HepG2 (cell line): ENCODE data around the gene INTS1. TPM values are rescaled to one million over a fixed set of nuclear protein-coding genes. Genes with fewer than 3 reads are reported as not detected.

Experiments used
- ATAC-seq: fragments of 200-7000 bp; cut with Tn5 transposase; 3 replicates; pipeline ENCODE4 v1.9.1; 2020; ENCODE audit warnings: mild to moderate bottlenecking, moderate library complexity
- BruUV-seq: library from RNA; stranded (reverse); fragments of 400-500 nt; replicated peaks from 2 replicates; lab custom pipeline; 2021; lab: Mats Ljungman, UMichigan
- CTCF ChIA-PET: fragments of 300-600 bp; formaldehyde crosslinking; extraction: SDS; loops from one replicate; lab custom pipeline; 2021; ENCODE audit warnings: low total read pairs, inconsistent platforms, low intra/inter-chr PET ratio; lab: Yijun Ruan, JAX
- POLR2A ChIA-PET: fragments of 350-600 bp; sonication (Branson Sonifier 250); formaldehyde crosslinking; loops from one replicate; lab custom pipeline; 2020; ENCODE audit warnings: antibody characterized with exemption, inconsistent platforms; lab: Yijun Ruan, JAX
- DNase-seq: peaks from one replicate; pipeline ENCODE4 v3.0.0-alpha.2; 2015; ENCODE audit warnings: low spot score
- FAIRE-seq: peaks from 3 replicates; lab custom pipeline; 2011; peaks lifted over from hg19 to GRCh38; lab: Jason Lieb, UNC
- H2AFZ ChIP-seq: one replicate; pipeline ENCODE4 v1.6.1; 2011; ENCODE audit warnings: low read length, inconsistent platforms
- H3K27ac ChIP-seq: fragments of 300-600 bp; 3 replicates; pipeline ENCODE4 v1.8.0; 2011; ENCODE audit warnings: mixed run types, mild to moderate bottlenecking, mixed read lengths, low read length, inconsistent platforms; ENCODE audit not compliant: insufficient read depth; ENCODE audit errors: extremely low read length
- H3K27me3 ChIP-seq, 2 experiments: fragments of 200-600 bp in 1 of 2; 2 replicates in 1 of 2; 3 replicates in 1 of 2; pipeline versions ENCODE4 v1.6.0 to v1.8.0; 2011; ENCODE audit warnings: low read length in 2 of 2, mild to moderate bottlenecking in 2 of 2, moderate library complexity in 2 of 2, inconsistent platforms in 1 of 2; ENCODE audit not compliant: insufficient read depth in 2 of 2, control insufficient read depth in 1 of 2
- H3K36me3 ChIP-seq, 2 experiments: fragments of 200-600 bp in 1 of 2; replicated peaks in 1 of 2; 2 replicates in 1 of 2; 3 replicates in 1 of 2; pipeline versions ENCODE4 v1.5.1 to v1.8.0; 2011; ENCODE audit warnings: low read length in 2 of 2, inconsistent platforms in 1 of 2; ENCODE audit not compliant: insufficient read depth in 2 of 2, control insufficient read depth in 1 of 2
- H3K4me1 ChIP-seq: 2 replicates; pipeline ENCODE4 v1.5.1; 2012; ENCODE audit warnings: low read length, inconsistent platforms; ENCODE audit not compliant: insufficient read depth
- H3K4me2 ChIP-seq: 2 replicates; pipeline ENCODE4 v1.6.0; 2011; ENCODE audit warnings: low read depth, low read length, inconsistent platforms
- H3K4me3 ChIP-seq, 3 experiments: fragments of 200-600 bp in 1 of 3; sonication (generic), shearing (Covaris generic) in 1 of 3; replicated peaks in 1 of 3; 2 replicates each; pipeline ENCODE4 v1.5.1; 2011 to 2016; ENCODE audit warnings: low read length in 3 of 3, inconsistent platforms in 2 of 3, low read depth in 2 of 3, mild to moderate bottlenecking in 2 of 3, control low read depth in 1 of 3, mixed read lengths in 1 of 3; ENCODE audit not compliant: insufficient read depth in 1 of 3
- H3K79me2 ChIP-seq: one replicate; pipeline ENCODE4 v1.6.1; 2011; ENCODE audit warnings: low read length, inconsistent platforms; ENCODE audit not compliant: insufficient read depth
- H3K9ac ChIP-seq: 2 replicates; pipeline ENCODE4 v1.6.0; 2011; ENCODE audit warnings: mild to moderate bottlenecking, low read depth, low read length, inconsistent platforms; ENCODE audit not compliant: insufficient read depth
- H3K9me3 ChIP-seq: 2 replicates; pipeline ENCODE4 v1.5.1; 2012; ENCODE audit warnings: mild to moderate bottlenecking, low read length
- H4K20me1 ChIP-seq: 2 replicates; pipeline ENCODE4 v1.6.0; 2011; ENCODE audit warnings: inconsistent platforms, mild to moderate bottlenecking, low read length, moderate library complexity; ENCODE audit not compliant: insufficient read depth
- NKX3-1 ChIP-seq: sonication (generic); formaldehyde crosslinking; IDR thresholded peaks from 2 replicates; pipeline ENCODE4 v1.5.0; 2020; ENCODE audit warnings: missing genetic modification reagents
- RAD21 ChIP-seq: fragments of 450-650 bp; formaldehyde crosslinking; IDR thresholded peaks from 2 replicates; pipeline ENCODE4 v1.5.0; 2020; ENCODE audit warnings: mild to moderate bottlenecking
- RELA ChIP-seq: sonication (generic); formaldehyde crosslinking; IDR thresholded peaks from 2 replicates; pipeline ENCODE4 v1.4.0; 2020; ENCODE audit warnings: missing genetic modification reagents
- SMAD3 ChIP-seq: sonication (generic); formaldehyde crosslinking; IDR thresholded peaks from 2 replicates; pipeline ENCODE4 v1.4.0; 2020; ENCODE audit warnings: missing genetic modification reagents
- SRSF4 ChIP-seq: fragments of 200-400 bp; formaldehyde crosslinking; IDR thresholded peaks from one replicate; pipeline ENCODE4 v1.6.1; 2018; ENCODE audit warnings: mild to moderate bottlenecking, low read depth, low read length, moderate library complexity; ENCODE audit not compliant: poor library complexity, severe bottlenecking
- ZBTB38 ChIP-seq: sonication (generic); formaldehyde crosslinking; IDR thresholded peaks from 2 replicates; pipeline ENCODE4 v1.5.1; 2020; ENCODE audit warnings: mild to moderate bottlenecking, missing genetic modification reagents
- ZNF263 ChIP-seq: sonication (generic); formaldehyde crosslinking; IDR thresholded peaks from 2 replicates; pipeline ENCODE4 v1.4.0; 2020; ENCODE audit warnings: missing genetic modification reagents
- ZNF512 ChIP-seq: sonication (generic); formaldehyde crosslinking; IDR thresholded peaks from 2 replicates; pipeline ENCODE4 v1.4.0; 2020; ENCODE audit warnings: mild to moderate bottlenecking, missing genetic modification reagents
- ZNF780A ChIP-seq: sonication (generic); formaldehyde crosslinking; IDR thresholded peaks from 2 replicates; pipeline ENCODE4 v1.8.0; 2022; ENCODE audit warnings: mild to moderate bottlenecking, missing genetic modification reagents, moderate library complexity
- ZSCAN31 ChIP-seq: sonication (generic); formaldehyde crosslinking; IDR thresholded peaks from 2 replicates; pipeline ENCODE4 v1.5.0; 2020; ENCODE audit warnings: low read depth, mild to moderate bottlenecking, missing genetic modification reagents
- WGBS: methylation state at CpG from one replicate; pipeline ENCODE4 v1.1.6; 2017; ENCODE audit warnings: low lambda C conversion rate; 5-methylcytosine and 5-hydroxymethylcytosine counted together
- in situ Hi-C: cut with HindIII; loops from 2 replicates; pipeline ENCODE4 v1.10.0; 2017; ENCODE audit warnings: low pct_unique_long_range_greater_than_20kb; ENCODE audit not compliant: extremely low pct_ligation_motif_present
- intact Hi-C: fragments of 100-400 bp; cut with micrococcal nuclease; formaldehyde crosslinking; loops from one replicate; pipeline ENCODE4 v1.10.0; 2022; ENCODE audit not compliant: unreplicated experiment
- polyA plus RNA-seq, 8 experiments: library from polyadenylated mRNA; depleted of rRNA in 3 of 8; stranded (reverse) in 7 of 8; unstranded in 1 of 8; fragments of >200 nt; fragmentation: Illumina TruSeq in 4 of 8; extraction: Trizol in 4 of 8; gene quantifications; 2 replicates each; pipeline versions ENCODE4 v1.2.1 to v1.2.3, GENCODE V29; 2011 to 2016; ENCODE audit warnings: low read depth in 4 of 8, missing spikeins in 1 of 8, mixed read lengths in 1 of 8; ENCODE audit not compliant: insufficient read depth in 1 of 8
- total RNA-seq, 5 experiments: library from RNA; depleted of rRNA; stranded (reverse); fragments of >200 nt; fragmentation: Illumina TruSeq; extraction: Trizol; gene quantifications; 2 replicates each; pipeline ENCODE4 v1.2.3, GENCODE V29; 2016; ENCODE audit warnings: low read depth in 1 of 5
- TF ChIP-seq, protein P1 (sequence below): IDR thresholded peaks from 2 replicates; pipeline ENCODE4 v1.6.1; 2016; ENCODE audit warnings: missing compliant biosample characterization, missing genetic modification reagents, borderline replicate concordance
- TF ChIP-seq, protein P2 (sequence below): sonication (generic); formaldehyde crosslinking; IDR thresholded peaks from 2 replicates; pipeline ENCODE4 v1.4.0; 2020; ENCODE audit warnings: missing genetic modification reagents
- TF ChIP-seq, protein P3 (sequence below): sonication (generic); formaldehyde crosslinking; IDR thresholded peaks from 2 replicates; pipeline ENCODE4 v1.5.1; 2020; ENCODE audit warnings: mild to moderate bottlenecking, missing genetic modification reagents, moderate library complexity

The INTS1 gene
- total and polyA plus RNA-seq, 2 of the 13 experiments (the other 11 are each of a cell fraction or from before 2014, with no cell fraction given) = 13.7 to 29.0 TPM

- no peaks in the 10 kb centered on the region for H4K20me1 ChIP-seq
- peaks cover 26% of the 10 kb centered on the region for H3K79me2 ChIP-seq
- BruUV-seq = no TSS peak
- H3K27me3 ChIP-seq = peaks cover 0 to 2% of the 10 kb centered on the region in 2 experiments; a peak in 1 of 5 replicates
- CTCF ChIA-PET = interaction anchor here (0.9 to 1.5 kb wide), 2 partner anchors 24 to 50 kb away, joined by 3 to 10 read pairs; partner anchors contain the start of genes MAFK and TMEM184A
- in situ Hi-C loops = no loop called here
- peaks cover 7 to 20% of the 10 kb centered on the region in 2 experiments; a peak in 4 of 5 replicates for H3K36me3 ChIP-seq
- peak overlapping the region; percentile 29; the same call in 1 of the 2 replicates for H3K9ac ChIP-seq
- H3K4me1 ChIP-seq = peaks cover 45% of the 10 kb centered on the region
- H3K9me3 ChIP-seq = no peaks in the 10 kb centered on the region
- peak overlapping the region; percentile 51; the same call in 1 of the 2 replicates for H3K4me2 ChIP-seq
- peak overlapping the region; percentile 26 for H3K27ac ChIP-seq
- intact Hi-C loops = loop anchor here (2.0 to 5.0 kb wide), 3 partner anchors 15 to 476 kb away; no protein-coding TSS in a partner anchor
- FAIRE-seq (no peak), ATAC-seq (no peak; the same call in 2 of the 3 replicates), DNase-seq (no peak)
- POLR2A ChIA-PET = interaction anchor here (0.7 to 4.4 kb wide), 5 partner anchors 8 to 50 kb away, joined by 3 to 30 read pairs (median 10); partner anchors contain the start of gene TMEM184A
- H2AFZ ChIP-seq = no peak overlapping the region
- H3K4me3 ChIP-seq = peak overlapping the region in 1 of 3 experiments; percentile 10; a peak in 1 of 6 replicates
- WGBS = 53% methylated on average over 22 of the region's 35 CpGs
- TF ChIP-seq RAD21 (no peak), ZBTB38 (CRISPR knock-in tag) (peak; percentile 67), ZSCAN31 (CRISPR knock-in tag) (no peak), ZNF512 (CRISPR knock-in tag) (0 out of 2 replicates have a peak, but pooled peaks have one; percentile 49), SRSF4 (no peak), ZNF263 (CRISPR knock-in tag) (peak; percentile 79), ZNF780A (CRISPR knock-in tag) (no peak), NKX3-1 (CRISPR knock-in tag) (no peak), RELA (no peak), SMAD3 (no peak)
- TF ChIP-seq, protein P1, sequence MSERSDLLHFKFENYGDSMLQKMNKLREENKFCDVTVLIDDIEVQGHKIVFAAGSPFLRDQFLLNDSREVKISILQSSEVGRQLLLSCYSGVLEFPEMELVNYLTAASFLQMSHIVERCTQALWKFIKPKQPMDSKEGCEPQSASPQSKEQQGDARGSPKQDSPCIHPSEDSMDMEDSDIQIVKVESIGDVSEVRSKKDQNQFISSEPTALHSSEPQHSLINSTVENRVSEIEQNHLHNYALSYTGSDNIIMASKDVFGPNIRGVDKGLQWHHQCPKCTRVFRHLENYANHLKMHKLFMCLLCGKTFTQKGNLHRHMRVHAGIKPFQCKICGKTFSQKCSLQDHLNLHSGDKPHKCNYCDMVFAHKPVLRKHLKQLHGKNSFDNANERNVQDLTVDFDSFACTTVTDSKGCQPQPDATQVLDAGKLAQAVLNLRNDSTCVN (CRISPR knock-in tag) = no peak
- TF ChIP-seq, protein P2, sequence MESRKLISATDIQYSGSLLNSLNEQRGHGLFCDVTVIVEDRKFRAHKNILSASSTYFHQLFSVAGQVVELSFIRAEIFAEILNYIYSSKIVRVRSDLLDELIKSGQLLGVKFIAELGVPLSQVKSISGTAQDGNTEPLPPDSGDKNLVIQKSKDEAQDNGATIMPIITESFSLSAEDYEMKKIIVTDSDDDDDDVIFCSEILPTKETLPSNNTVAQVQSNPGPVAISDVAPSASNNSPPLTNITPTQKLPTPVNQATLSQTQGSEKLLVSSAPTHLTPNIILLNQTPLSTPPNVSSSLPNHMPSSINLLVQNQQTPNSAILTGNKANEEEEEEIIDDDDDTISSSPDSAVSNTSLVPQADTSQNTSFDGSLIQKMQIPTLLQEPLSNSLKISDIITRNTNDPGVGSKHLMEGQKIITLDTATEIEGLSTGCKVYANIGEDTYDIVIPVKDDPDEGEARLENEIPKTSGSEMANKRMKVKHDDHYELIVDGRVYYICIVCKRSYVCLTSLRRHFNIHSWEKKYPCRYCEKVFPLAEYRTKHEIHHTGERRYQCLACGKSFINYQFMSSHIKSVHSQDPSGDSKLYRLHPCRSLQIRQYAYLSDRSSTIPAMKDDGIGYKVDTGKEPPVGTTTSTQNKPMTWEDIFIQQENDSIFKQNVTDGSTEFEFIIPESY = peak; percentile 100
- TF ChIP-seq, protein P3, sequence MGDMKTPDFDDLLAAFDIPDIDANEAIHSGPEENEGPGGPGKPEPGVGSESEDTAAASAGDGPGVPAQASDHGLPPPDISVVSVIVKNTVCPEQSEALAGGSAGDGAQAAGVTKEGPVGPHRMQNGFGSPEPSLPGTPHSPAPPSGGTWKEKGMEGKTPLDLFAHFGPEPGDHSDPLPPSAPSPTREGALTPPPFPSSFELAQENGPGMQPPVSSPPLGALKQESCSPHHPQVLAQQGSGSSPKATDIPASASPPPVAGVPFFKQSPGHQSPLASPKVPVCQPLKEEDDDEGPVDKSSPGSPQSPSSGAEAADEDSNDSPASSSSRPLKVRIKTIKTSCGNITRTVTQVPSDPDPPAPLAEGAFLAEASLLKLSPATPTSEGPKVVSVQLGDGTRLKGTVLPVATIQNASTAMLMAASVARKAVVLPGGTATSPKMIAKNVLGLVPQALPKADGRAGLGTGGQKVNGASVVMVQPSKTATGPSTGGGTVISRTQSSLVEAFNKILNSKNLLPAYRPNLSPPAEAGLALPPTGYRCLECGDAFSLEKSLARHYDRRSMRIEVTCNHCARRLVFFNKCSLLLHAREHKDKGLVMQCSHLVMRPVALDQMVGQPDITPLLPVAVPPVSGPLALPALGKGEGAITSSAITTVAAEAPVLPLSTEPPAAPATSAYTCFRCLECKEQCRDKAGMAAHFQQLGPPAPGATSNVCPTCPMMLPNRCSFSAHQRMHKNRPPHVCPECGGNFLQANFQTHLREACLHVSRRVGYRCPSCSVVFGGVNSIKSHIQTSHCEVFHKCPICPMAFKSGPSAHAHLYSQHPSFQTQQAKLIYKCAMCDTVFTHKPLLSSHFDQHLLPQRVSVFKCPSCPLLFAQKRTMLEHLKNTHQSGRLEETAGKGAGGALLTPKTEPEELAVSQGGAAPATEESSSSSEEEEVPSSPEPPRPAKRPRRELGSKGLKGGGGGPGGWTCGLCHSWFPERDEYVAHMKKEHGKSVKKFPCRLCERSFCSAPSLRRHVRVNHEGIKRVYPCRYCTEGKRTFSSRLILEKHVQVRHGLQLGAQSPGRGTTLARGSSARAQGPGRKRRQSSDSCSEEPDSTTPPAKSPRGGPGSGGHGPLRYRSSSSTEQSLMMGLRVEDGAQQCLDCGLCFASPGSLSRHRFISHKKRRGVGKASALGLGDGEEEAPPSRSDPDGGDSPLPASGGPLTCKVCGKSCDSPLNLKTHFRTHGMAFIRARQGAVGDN (CRISPR knock-in tag) = peak; percentile 36; the same call in 1 of the 2 replicates
These were observed 1.8 kb upstream of the INTS1 start for GRCh38 chr7:1505731-1506550.
